Esophagus mucosa (tissue), 1 donor: ENCODE data around the gene SLC19A1. TPM values are rescaled to one million over a fixed set of nuclear protein-coding genes. Genes with fewer than 3 reads are reported as not detected.
A peak's percentile ranks its signal among the peaks of the same experiment; 100 is the strongest.

Source experiments
- ATAC-seq: fragments of 200-7000 bp; cut with Tn5 transposase; one replicate; pipeline ENCODE4 v1.9.1; 2020
- total RNA-seq: library from RNA; stranded (reverse); gene quantifications from one replicate; pipeline ENCODE4 v1.2.4, GENCODE V29; 2023
- donor health status: DM: yes; HTN: yes; CAD: no.

The SLC19A1 gene
- total RNA-seq, 1 donor from 2014 or later: 3.1 TPM

DNA sequence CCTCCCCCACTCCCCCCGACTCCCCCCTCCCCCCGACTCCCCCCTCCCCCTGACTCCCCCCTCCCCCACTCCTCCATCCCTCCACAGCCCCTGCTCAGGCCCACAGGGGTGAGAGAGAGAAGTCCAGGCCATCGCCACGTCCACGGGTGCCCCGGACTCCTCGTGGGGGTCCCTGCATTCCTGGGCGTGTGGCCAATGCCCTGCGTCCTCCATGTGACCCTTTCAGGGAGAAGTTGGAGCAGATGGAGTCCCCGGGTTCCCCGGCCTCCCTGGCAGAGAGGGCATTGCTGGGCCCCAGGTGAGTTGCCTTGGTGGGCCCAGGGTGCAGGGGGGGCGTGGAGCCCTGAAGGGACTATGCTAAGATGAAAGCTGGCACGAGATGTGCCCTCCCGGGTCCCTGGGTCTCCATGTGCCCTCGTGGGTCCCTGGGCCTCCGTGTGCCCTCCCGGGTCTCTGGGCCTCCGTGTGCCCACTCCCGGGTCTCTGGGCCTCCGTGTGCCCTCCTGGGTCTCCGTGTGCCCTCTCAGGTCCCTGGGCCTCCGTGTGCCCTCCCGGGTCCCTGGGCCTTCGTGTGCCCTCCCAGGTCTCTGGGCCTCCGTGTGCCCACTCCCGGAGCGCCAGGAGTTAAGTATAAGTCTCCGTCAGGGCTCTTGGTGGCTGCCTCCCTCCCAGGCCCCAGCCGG lies 52.0 kb downstream of the SLC19A1 start:
- no peak for ATAC-seq

DNA sequence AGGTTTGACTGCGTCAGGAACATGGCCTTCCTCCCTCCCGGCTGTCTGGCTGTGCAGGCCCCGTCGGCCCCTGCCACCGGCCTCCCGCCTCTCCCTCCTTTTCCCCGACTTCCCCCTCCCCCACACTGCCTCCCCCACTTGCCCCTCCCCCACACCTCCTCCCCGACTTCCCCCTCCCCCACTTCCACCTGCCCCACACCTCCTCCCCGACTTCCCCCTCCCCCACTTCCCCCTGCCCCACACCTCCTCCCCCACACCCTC lies 52.6 kb downstream of the SLC19A1 start:
- ATAC-seq: no peak

GRCh38 chr21:45488931-45489721 lies 53.1 kb downstream of the SLC19A1 start:
- no peak for ATAC-seq

- ATAC-seq: no peak
Observed at GRCh38 chr21:45487891-45488600, 54.2 kb downstream of the SLC19A1 start.

DNA sequence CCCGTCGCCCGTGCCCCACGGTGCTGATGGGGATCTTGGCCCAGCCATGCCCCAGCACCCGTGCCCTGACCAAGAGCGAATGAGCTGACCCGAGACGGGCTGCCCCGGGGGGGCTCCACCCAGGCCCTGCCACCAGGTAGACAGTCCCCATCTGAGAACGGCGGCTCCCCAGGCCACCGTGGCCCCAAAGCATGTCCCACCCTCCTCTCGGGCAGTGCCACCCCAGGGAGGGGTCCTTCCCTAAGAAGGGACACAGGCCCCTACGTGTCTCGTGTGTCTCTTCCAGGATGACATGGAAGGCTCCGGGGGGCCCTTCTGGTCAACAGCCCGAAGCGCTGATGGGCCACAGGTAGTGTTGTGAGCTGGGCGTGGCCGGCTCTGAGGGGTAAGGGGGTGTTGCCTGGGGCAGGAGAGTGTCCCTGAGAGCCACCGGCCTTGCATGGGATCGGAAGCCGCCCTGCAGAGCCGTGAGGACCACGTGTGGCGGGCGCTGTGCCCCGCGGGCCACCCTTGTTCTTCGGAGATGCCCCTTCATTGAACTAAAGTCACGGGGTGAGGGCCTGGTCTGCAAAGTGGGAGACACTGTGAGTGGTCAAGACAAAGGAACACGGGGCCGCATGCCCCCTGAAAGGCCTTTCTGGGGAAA lies 55.0 kb downstream of the SLC19A1 start:
- no peak for ATAC-seq

DNA sequence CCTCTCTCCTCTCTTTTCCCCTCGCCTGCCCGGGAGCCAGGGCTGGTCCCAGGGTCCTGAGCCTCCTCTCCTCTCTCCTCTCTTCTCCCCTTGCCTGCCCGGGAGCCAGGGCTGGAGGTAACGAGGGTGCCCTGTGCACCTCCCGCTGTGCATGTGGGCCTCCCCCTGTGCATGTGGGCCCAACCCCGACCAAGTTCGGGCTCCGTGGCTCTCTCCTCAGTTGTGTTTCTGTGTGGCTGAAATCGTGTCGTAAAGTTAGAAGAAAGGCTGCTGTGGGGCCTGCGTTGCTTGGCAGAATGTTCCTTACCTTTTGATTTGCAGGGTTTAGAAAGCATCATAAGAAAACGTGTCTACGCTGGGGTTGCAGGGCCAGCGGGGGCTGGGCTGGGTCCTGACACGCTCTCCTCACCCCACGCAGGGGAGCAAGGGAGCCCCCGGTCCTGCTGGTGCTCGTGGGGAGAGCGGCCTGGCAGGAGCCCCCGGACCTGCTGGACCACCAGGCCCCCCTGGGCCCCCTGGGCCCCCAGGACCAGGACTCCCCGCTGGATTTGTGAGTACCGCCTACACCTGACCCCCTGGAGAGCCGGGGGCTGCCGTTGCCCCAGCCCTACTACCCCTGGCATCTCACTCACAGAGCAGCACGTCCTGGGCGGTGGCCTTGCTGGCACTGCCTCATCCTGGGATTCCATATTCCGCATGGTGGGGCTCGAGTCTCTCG lies 55.6 kb downstream of the SLC19A1 start:
- ATAC-seq: no peak

- no peak for ATAC-seq
Observed at GRCh38 chr21:45485686-45486442, 56.4 kb downstream of the SLC19A1 start.

DNA sequence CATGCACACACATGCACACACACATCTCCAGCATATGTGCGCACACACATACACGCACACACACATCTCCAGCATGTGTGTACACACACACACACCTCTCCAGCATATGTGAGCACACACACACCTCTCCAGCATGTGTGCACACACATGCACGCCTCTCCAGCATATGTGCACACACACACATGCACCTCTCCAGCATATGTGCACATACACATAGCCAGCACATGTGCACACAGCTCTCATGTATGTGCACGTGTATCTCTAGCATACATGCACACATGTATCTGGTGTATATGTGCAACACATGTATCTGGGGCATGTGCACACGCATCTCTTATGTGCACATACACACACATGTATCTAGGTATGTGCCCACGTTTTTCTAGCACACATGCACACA lies 57.9 kb downstream of the SLC19A1 start:
- no peak for ATAC-seq

DNA sequence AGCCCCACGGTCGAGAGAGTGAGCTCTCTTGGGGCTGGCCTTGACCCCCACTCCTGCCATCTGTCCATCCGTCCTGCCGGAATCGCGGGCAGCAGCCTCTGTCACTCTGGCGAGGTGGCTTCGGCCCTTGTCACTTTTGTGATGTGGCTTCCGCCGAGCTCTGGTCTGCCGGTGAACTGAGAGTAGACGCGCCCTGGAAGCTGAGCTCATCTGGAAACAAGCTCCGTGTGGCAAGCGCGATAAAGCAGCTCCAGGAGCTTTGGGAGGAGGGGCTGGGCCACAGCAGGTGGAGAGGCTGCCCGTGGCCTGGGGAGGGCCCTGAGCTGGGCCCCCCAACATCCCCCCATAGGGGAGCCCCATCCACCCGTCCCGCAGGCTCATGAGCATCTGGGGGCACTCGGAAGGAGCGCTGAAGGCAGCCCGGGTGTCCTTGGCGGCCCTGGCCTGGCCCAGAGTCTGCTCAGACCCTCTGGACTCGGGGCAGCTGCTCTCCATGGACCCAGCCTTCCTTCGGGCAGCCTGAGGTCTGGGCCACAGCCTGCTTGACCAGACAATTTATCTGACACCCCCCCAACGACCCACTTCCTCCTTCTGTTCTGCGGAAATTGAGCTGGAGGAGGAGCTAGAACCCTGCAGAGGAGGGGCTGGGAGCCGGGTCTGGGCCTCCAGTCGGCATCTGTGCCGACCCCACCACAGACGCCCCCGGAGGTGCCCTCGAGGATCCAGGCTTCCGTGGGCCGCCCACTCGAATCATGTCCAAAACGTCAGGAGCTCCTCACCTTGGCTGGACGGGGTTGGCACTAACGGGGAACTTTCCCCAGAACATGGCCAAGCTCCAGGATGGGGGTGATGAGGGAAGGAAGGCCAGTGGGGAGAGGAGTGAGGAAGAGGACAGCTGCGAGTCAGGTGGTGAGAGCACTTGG lies 59.1 kb downstream of the SLC19A1 start:
- ATAC-seq: no peak

DNA sequence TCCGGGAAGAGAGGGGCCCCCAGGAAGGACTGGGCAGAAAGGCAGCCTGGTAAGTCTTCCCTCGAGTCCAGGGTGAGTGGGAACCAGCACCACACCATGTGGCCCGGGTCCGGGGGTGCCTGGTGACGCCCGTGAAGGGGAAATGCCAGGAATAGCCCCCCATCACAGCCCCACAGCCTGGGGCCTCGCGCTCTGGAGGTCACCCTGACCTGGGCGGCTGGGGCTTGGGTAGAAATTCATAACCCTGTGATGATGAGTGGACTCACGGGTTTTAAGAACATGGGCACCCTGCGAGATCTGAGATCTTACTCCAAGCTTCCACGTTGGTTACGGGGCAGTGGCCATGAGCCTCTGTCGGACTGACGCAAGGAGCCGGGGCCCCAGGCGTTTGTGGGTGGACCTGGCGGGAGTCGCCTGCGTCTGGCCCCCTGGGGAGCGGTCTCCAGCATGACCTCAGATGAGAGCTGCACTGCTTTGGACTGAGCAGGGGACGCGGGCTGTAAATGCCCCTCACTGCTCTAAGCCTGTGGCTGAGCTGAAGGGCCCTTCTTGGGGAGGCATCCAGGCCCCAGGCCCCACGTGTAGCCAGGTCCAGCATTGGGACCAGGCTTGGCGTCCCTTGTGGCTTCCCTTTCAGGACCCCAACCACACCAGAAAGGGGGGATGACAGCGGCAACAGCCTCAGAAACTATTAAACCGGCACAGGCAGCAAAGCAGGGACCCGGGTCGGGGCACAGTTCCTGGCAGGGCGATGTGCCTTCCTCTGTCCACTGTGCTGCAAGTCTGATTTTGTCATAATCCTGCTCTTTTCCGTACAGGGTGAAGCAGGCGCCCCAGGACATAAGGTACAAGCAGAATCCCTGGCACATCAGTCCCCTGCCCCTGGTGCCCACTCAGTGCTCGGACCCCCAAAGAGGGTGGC lies 60.0 kb downstream of the SLC19A1 start:
- no peak for ATAC-seq

DNA sequence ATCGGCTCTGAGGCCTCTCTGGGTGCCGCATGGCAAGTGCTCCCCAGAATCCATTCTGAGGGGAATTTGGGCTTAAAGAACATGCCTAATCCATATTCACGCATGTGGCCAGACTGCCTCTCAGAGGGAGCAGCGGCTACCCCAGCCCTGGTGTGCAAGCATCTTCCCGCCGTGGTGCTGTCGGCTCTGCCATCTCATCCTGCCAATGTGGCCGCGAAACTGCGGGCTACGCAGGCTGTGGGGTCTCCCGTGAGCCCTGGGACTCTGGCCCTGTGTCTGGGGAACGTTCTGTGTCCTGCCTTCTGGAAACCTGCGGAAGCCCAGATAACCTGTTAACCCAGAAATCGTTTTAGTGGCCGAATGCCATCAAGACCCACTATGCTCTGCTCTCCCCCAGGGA lies 60.7 kb downstream of the SLC19A1 start:
- ATAC-seq: no peak

DNA sequence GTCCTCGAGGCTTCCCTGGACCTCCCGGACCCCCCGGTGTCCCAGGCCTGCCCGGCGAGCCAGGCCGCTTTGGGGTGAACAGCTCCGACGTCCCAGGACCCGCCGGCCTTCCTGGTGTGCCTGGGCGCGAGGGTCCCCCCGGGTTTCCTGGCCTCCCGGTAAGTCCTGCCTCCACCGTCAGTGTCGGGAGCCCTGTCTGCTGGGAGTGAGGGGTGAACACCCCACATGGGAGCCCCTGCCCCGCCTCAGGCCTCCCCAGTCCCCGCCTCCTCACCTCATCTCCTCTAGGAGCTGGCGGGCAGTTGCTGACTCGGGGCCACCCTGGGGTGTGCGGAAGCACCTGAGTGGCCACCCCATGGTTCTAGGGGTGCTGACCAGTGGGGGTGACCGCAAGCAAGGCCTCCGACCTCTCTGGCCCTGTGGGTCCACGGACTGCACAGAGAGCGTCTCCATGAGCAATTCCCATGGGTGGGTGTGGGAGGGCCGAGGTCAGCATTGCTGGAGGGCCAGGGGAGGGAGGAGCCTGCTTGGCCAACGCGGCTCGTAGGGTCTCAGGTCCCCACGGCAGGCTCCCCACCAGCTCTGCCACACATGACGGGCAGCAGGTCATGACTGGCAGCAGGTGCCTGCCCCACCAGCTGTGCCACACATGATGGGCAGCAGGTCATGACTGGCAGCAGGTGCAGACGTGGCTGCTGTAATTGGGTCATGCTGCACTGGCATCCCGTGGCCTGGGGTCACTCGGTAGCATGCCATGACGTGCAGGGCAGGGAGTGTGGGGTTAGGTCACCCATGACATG lies 61.3 kb downstream of the SLC19A1 start:
- ATAC-seq: no peak

- ATAC-seq: no peak
Observed at GRCh38 chr21:45479691-45480675, 62.3 kb downstream of the SLC19A1 start.

- no peak for ATAC-seq
Observed at GRCh38 chr21:45478816-45479669, 63.2 kb downstream of the SLC19A1 start.

DNA sequence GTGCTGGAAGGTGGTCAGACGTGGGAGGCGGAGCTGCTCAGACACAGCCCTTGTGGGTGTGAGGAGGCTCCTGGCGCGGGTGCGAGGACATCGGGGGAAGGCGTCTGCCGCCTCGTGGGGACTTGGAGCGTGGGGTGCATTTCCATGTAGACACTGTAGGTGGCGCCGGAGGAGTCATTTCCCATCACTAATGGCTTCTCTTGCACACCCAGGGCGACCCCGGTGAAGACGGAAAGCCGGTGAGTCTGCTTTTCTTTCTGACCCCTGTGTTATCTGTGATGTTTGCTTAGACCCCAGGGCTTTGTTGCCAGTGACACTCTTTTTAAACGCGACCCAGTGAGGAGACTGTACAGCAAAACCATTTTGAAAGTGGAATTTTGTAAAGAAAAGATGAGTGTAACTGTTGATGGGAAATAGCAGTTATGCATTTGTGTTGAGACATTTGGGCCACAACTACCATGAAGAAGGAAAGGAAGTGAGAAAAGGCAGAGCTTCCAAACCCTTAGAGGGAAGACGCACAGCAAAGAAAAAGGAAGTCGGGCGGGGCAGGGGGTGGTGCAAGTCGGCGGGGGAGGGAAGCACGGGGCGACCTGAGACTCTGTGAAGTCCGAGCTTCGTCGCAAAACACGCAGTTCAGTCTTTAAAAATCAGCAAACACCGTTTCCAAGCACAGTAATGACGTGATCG lies 64.0 kb downstream of the SLC19A1 start:
- ATAC-seq: peak; percentile 30
